HG02870 (cell line): Measurements from ENCODE around the gene TRAF5.

ENCODE experiments used
- ATAC-seq: cut with Tn5 transposase; IDR thresholded peaks from one replicate; pipeline ENCODE4 v1.9.1; 2021; ENCODE audit warnings: mild to moderate bottlenecking, moderate library complexity; ENCODE audit not compliant: unreplicated experiment

TRAF5 gene

GRCh38 chr1:211416628-211417323 lies 90.1 kb downstream of the TRAF5 start:
- peak; percentile 61 for ATAC-seq

GRCh38 chr1:211420389-211420788 lies 93.8 kb downstream of the TRAF5 start:
- no peak for ATAC-seq

GRCh38 chr1:211420845-211421454 lies 94.3 kb downstream of the TRAF5 start:
- no peak for ATAC-seq

GRCh38 chr1:211424018-211424417 lies 97.4 kb downstream of the TRAF5 start:
- no peak for ATAC-seq
